Hepatocyte (in vitro differentiated cells): ENCODE data around the gene PPP2R2B. TPM values are rescaled to one million over a fixed set of nuclear protein-coding genes. Genes with fewer than 3 reads are reported as not detected.

ENCODE experiments used
- DNase-seq: peaks from one replicate; pipeline ENCODE4 v3.0.0-alpha.2; 2016; ENCODE audit warnings: low spot score
- H2AFZ ChIP-seq: fragments of 200-600 bp; sonication (generic); 2 replicates; pipeline ENCODE4 v1.6.0; 2016; ENCODE audit warnings: antibody characterized with exemption, mild to moderate bottlenecking
- H3K27ac ChIP-seq: fragments of 200-600 bp; sonication (generic); 2 replicates; pipeline ENCODE4 v1.5.1; 2016; ENCODE audit warnings: mild to moderate bottlenecking
- H3K27me3 ChIP-seq: fragments of 200-600 bp; sonication (generic); 2 replicates; pipeline ENCODE4 v1.6.1; 2016
- H3K36me3 ChIP-seq: fragments of 200-600 bp; sonication (generic); replicated peaks from 2 replicates; pipeline ENCODE4 v1.5.1; 2016; ENCODE audit warnings: low read depth; ENCODE audit not compliant: insufficient read depth
- H3K4me1 ChIP-seq: fragments of 200-600 bp; sonication (generic); 2 replicates; pipeline ENCODE4 v1.5.1; 2016; ENCODE audit warnings: mild to moderate bottlenecking, moderate library complexity; ENCODE audit not compliant: insufficient read depth
- H3K4me2 ChIP-seq: fragments of 200-600 bp; sonication (generic); 2 replicates; pipeline ENCODE4 v1.6.0; 2016
- H3K4me3 ChIP-seq: fragments of 200-600 bp; sonication (generic); 2 replicates; pipeline ENCODE4 v1.5.1; 2016; ENCODE audit warnings: mild to moderate bottlenecking
- H3K79me2 ChIP-seq: fragments of 200-600 bp; sonication (generic); 2 replicates; pipeline ENCODE4 v1.6.0; 2017; ENCODE audit warnings: mild to moderate bottlenecking
- H3K9me2 ChIP-seq: fragments of 200-600 bp; sonication (generic); replicated peaks from 2 replicates; pipeline ENCODE4 v1.6.0; 2017; ENCODE audit warnings: mild to moderate bottlenecking; ENCODE audit not compliant: insufficient read depth
- H3K9me3 ChIP-seq: fragments of 200-600 bp; sonication (generic); 2 replicates; pipeline ENCODE4 v1.5.1; 2016; ENCODE audit warnings: low read depth, mild to moderate bottlenecking
- H4K20me1 ChIP-seq: fragments of 200-600 bp; sonication (generic); 2 replicates; pipeline ENCODE4 v1.6.0; 2016; ENCODE audit warnings: mild to moderate bottlenecking; ENCODE audit not compliant: insufficient read depth, poor library complexity, severe bottlenecking
- CTCF ChIP-seq: fragments of 200-600 bp; sonication (generic); IDR thresholded peaks from 2 replicates; pipeline ENCODE4 v1.5.1; 2016; ENCODE audit warnings: antibody characterized with exemption, mild to moderate bottlenecking; ENCODE audit not compliant: poor library complexity
- EZH2 ChIP-seq: fragments of 200-600 bp; sonication (generic); IDR thresholded peaks from 2 replicates; pipeline ENCODE4 v1.6.1; 2016; ENCODE audit warnings: antibody characterized with exemption, mild to moderate bottlenecking, borderline replicate concordance
- EZH2phosphoT487 ChIP-seq: fragments of 200-600 bp; sonication (generic); IDR thresholded peaks from one replicate; pipeline ENCODE4 v1.6.1; 2018; ENCODE audit warnings: antibody characterized with exemption, mild to moderate bottlenecking, low read depth, moderate library complexity; ENCODE audit not compliant: unreplicated experiment, severe bottlenecking
- WGBS: methylation state at CpG from one replicate; pipeline ENCODE4 v1.1.6; 2016; ENCODE audit warnings: low lambda C conversion rate; ENCODE audit errors: missing lambda C conversion rate; 5-methylcytosine and 5-hydroxymethylcytosine counted together
- polyA plus RNA-seq: library from polyadenylated mRNA; unstranded; fragments of >200 nt; fragmentation: Nextera tagmentation; extraction: Ambion mirVana; gene quantifications from 2 replicates; pipeline ENCODE4 v1.2.1, GENCODE V29; 2016
- total RNA-seq: library from RNA; depleted of rRNA; stranded (reverse); fragments of >200 nt; gene quantifications from 2 replicates; pipeline ENCODE4 v1.2.3, GENCODE V29; 2014

Gene PPP2R2B
- total and polyA plus RNA-seq, 2 experiments from 2014 or later: 2.3 to 3.2 TPM

- no peaks in the 10 kb centered on the region for H3K36me3 ChIP-seq
- 34% methylated on average over 16 of the region's 16 CpGs for WGBS
- H3K9me2 ChIP-seq: no peaks in the 10 kb centered on the region
These were observed 336.4 kb downstream of the PPP2R2B start for GRCh38 chr5:146541958-146542849.

GRCh38 chr5:146540414-146540813, 338.1 kb downstream of the PPP2R2B start:
- Histone ChIP-seq H3K79me2 (no peaks in the 10 kb centered on the region), H2AFZ (no peak overlapping the region), H3K9me3 (no peaks in the 10 kb centered on the region), H3K4me1 (no peaks in the 10 kb centered on the region), H3K27ac (no peak overlapping the region), H3K9me2 (no peaks in the 10 kb centered on the region), H3K27me3 (no peaks in the 10 kb centered on the region), H4K20me1 (no peaks in the 10 kb centered on the region), H3K4me3 (no peak overlapping the region), H3K36me3 (no peaks in the 10 kb centered on the region), H3K4me2 (no peak overlapping the region)
- DNase-seq: no peak
- 66% methylated on average over 2 of the region's 2 CpGs for WGBS
- no peak for TF ChIP-seq EZH2
- no peak for TF ChIP-seq CTCF
- TF ChIP-seq EZH2phosphoT487: no peak

More at GRCh38 chr5:146541958-146542849, 336.4 kb downstream of the PPP2R2B start:
- Histone ChIP-seq H3K27ac (no peak overlapping the region), H3K4me1 (no peaks in the 10 kb centered on the region), H3K4me3 (no peak overlapping the region), H3K79me2 (no peaks in the 10 kb centered on the region), H3K27me3 (no peaks in the 10 kb centered on the region), H4K20me1 (no peaks in the 10 kb centered on the region), H3K9me3 (no peaks in the 10 kb centered on the region), H2AFZ (no peak overlapping the region), H3K4me2 (no peak overlapping the region)
- TF ChIP-seq CTCF (peak; percentile 90), EZH2phosphoT487 (no peak)
- peak; percentile 83 for DNase-seq

GRCh38 chr5:146539973-146540372, 338.6 kb downstream of the PPP2R2B start:
- no peaks in the 10 kb centered on the region for H3K79me2 ChIP-seq
- DNase-seq: no peak
- WGBS: 77% methylated on average over 4 of the region's 4 CpGs
- H4K20me1 ChIP-seq: no peaks in the 10 kb centered on the region
- H3K27me3 ChIP-seq: no peaks in the 10 kb centered on the region
- no peaks in the 10 kb centered on the region for H3K9me2 ChIP-seq
- H3K36me3 ChIP-seq: no peaks in the 10 kb centered on the region
- no peak for TF ChIP-seq CTCF
- TF ChIP-seq EZH2: no peak
- no peak for TF ChIP-seq EZH2phosphoT487
- H2AFZ ChIP-seq: no peak overlapping the region
- no peaks in the 10 kb centered on the region for H3K9me3 ChIP-seq
- H3K4me3 ChIP-seq: no peak overlapping the region
- no peaks in the 10 kb centered on the region for H3K4me1 ChIP-seq
- no peak overlapping the region for H3K27ac ChIP-seq
- H3K4me2 ChIP-seq: no peak overlapping the region
